ENCODE data around the gene SULT1B1.

The SULT1B1 gene

DNA sequence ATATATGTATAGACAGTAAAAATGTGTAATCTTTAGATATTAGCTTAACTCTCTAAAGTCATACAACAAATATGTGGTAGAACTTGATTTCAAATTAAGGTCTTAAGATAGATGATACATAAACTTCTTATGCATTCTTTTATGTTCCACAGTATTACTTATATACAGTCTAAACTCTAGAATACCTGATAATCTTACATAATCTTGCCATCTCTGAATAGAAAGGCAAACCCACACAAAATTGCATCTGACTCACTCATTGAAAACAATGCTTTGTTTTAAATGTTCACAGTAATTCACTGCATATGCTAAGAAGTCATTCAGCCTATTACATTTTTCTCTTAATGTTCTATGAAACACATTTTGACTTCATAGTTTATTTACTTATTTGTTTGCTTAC lies 10.1 kb downstream of the SULT1B1 start:
- peak; percentile 5 for DNase-seq (ENCODE audit: low read depth)
- H3K4me3 ChIP-seq (ENCODE audit: low read length), result no peak overlapping the region
- TF ChIP-seq, protein P1, sequence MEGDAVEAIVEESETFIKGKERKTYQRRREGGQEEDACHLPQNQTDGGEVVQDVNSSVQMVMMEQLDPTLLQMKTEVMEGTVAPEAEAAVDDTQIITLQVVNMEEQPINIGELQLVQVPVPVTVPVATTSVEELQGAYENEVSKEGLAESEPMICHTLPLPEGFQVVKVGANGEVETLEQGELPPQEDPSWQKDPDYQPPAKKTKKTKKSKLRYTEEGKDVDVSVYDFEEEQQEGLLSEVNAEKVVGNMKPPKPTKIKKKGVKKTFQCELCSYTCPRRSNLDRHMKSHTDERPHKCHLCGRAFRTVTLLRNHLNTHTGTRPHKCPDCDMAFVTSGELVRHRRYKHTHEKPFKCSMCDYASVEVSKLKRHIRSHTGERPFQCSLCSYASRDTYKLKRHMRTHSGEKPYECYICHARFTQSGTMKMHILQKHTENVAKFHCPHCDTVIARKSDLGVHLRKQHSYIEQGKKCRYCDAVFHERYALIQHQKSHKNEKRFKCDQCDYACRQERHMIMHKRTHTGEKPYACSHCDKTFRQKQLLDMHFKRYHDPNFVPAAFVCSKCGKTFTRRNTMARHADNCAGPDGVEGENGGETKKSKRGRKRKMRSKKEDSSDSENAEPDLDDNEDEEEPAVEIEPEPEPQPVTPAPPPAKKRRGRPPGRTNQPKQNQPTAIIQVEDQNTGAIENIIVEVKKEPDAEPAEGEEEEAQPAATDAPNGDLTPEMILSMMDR (conservative IDR thresholded peaks at IDR 0.05; ENCODE audit: low read length), result no peak

DNA sequence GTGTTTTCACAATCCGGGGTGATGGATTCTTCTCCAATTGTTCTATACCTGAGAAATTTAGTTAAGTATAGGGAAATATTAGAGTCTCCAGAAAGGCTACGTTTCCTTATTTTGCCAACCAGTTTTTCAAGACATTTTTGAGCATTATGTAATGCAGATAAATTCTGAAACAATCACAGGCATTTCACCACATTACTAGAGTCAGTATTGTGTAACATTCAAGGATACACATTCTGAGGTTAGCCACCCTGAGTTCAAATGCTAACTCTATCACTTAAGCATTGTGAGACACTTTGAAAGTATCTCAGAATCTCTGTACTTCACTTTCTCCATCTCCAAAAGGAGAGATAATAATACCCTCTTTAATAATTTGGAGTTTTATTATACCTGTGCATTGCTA lies 10.6 kb downstream of the SULT1B1 start:
- no peak overlapping the region for H3K4me3 ChIP-seq (ENCODE audit: low read length)
- peak; percentile 62 for DNase-seq (ENCODE audit: low read depth)
- TF ChIP-seq, protein P1 (conservative IDR thresholded peaks at IDR 0.05; ENCODE audit: low read length), result no peak

DNA sequence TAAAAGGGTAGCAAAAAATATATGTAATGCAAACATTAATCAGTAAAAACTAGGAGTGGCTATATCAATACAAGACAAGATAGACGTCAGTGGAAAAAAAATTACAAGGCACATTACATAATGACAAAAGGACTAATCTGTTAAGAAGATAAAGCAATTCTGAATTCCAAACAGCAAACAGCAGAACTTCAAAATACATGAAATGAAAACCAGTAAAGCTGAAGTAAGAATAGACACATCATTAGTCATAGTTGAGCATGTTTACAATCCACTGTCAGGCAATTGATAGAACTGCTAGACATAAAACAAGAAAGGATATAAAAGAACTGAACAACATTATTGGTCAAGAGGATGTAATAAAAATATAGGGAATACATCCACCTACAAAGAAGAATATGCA lies 12.2 kb downstream of the SULT1B1 start:
- no peak overlapping the region for H3K4me3 ChIP-seq (ENCODE audit: low read length)
- no peak for DNase-seq (ENCODE audit: low read depth)
- TF ChIP-seq, protein P1 (conservative IDR thresholded peaks at IDR 0.05; ENCODE audit: low read length), result no peak

DNA sequence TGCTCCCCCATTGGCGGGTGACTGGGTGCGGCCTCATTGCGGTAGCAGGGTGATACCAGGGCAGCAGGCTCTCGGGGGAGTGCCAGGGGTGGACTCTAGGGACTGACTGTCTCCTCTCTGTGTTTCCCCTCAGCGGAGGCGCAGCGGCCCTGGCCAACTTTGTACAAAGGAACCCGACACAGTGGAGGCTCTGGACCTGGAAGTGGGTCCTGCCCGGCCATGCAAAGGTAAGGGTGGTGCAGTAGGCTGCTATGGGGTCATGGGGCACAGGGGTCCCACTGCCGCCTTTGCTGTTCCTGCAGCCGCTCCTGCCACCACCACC lies 16.3 kb downstream of the SULT1B1 start:
- no peak for DNase-seq (ENCODE audit: low read depth)
- no peak overlapping the region for H3K4me3 ChIP-seq (ENCODE audit: low read length)
- TF ChIP-seq, protein P1 (conservative IDR thresholded peaks at IDR 0.05; ENCODE audit: low read length), result no peak

DNA sequence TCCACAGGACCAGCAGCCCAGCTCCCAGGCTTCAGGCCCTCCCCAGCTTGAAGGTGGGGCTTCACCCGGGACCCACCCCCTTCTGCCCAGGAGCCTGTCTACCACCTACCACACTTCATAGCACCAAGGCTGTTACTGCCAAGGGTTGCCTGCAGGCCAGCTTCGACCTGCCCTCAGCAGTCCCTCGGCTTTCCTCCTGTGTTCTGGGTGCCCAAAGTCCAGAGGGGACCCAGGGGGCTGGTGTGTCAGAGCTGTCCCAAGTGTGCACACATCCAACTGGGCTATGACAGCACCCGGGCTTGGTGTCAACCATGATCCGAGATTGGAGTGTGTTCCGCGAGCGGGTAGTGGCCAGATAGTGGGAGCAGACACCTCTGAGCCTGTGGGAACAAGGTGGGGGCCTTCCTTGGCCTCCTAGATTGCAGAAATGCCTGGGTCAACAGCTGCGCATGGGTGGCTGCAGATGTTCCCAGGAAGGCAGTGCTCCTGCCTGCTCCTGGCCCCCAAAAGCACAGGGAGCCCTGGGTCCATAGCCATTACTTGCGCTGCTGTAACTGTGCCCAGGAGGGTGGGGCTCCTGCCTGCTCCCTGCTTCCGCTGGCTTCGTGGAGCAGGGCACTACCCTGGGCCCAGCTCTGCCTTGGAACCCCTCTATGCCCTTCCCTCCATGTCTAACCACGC lies 16.8 kb downstream of the SULT1B1 start:
- no peak overlapping the region for H3K4me3 ChIP-seq (ENCODE audit: low read length)
- DNase-seq (ENCODE audit: low read depth), result no peak
- TF ChIP-seq, protein P1 (conservative IDR thresholded peaks at IDR 0.05; ENCODE audit: low read length), result no peak

DNA sequence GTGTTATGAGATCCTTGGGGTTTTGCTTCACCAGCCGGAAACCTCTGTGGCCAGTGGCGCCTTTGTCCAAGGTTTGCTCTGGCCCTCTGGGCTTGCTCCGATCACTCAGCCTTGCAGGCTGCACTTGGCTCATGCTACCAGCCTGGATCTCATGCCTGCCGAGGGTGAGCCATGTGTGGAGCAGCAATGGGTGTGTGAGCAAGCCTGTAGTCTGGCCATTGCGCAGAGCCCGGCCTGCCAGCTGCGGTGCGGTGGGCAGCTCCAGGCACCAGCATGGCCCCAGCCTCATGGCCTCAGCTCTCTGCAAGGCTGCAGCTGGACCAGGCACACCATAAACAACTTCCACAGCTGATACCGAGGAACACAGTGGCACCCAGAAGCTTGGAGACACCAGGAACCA lies 17.8 kb downstream of the SULT1B1 start:
- DNase-seq (ENCODE audit: low read depth), result no peak
- H3K4me3 ChIP-seq (ENCODE audit: low read length), result no peak overlapping the region
- TF ChIP-seq, protein P1 (conservative IDR thresholded peaks at IDR 0.05; ENCODE audit: low read length), result no peak

DNA sequence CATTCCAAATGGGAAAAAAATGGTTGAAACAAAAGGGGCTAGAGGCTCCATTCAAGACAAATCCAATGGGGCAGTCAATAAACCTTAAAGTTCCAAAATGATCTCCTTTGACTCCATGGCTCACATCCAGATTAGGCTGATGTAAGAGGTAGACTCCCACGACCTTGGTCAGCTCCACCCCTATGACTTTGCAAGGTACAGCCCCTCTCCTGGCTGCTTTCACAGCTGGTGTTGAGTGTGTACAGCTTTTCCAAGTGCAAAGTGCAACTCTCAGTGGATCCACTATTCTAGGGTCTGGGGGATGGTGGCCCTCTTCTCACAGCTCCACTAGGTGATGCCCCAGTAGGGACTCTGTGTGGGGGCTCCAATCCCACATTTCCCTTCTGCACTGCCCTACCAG lies 21.5 kb downstream of the SULT1B1 start:
- no peak overlapping the region for H3K4me3 ChIP-seq (ENCODE audit: low read length)
- TF ChIP-seq, protein P1 (conservative IDR thresholded peaks at IDR 0.05; ENCODE audit: low read length), result no peak
- DNase-seq (ENCODE audit: low read depth), result no peak

All from AG10803 (cell line).